SJSA1 (cell line): ENCODE measurements around the gene TULP1. TPM values are rescaled to one million over a fixed set of nuclear protein-coding genes. Genes with fewer than 3 reads are reported as not detected.

Experiments used
- DNase-seq, 2 experiments: peaks; one replicate each; pipeline ENCODE4 v3.0.0-alpha.2; 2015 to 2020; ENCODE audit warnings: low spot score in 2 of 2, low read depth in 1 of 2
- H3K27ac ChIP-seq: fragments of 250-450 bp; sonication (Bioruptor Pico); 2 replicates; pipeline ENCODE4 v1.5.1; 2020; ENCODE audit warnings: mild to moderate bottlenecking, moderate library complexity
- H3K27me3 ChIP-seq: fragments of 250-450 bp; sonication (Bioruptor Pico); replicated peaks from 2 replicates; pipeline ENCODE4 v1.5.1; 2020; ENCODE audit warnings: mild to moderate bottlenecking, moderate library complexity
- H3K36me3 ChIP-seq: fragments of 250-450 bp; sonication (Bioruptor Pico); 2 replicates; pipeline ENCODE4 v1.5.1; 2020; ENCODE audit warnings: mild to moderate bottlenecking
- H3K4me1 ChIP-seq: fragments of 250-450 bp; sonication (Bioruptor Pico); replicated peaks from 2 replicates; pipeline ENCODE4 v1.6.1; 2021; ENCODE audit warnings: mild to moderate bottlenecking
- H3K4me3 ChIP-seq: fragments of 250-450 bp; sonication (Bioruptor Pico); 2 replicates; pipeline ENCODE4 v1.5.1; 2020; ENCODE audit warnings: mild to moderate bottlenecking
- H3K9me3 ChIP-seq: fragments of 250-450 bp; sonication (Bioruptor Pico); replicated peaks from 2 replicates; pipeline ENCODE4 v1.5.1; 2020; ENCODE audit warnings: mild to moderate bottlenecking
- total RNA-seq: library from RNA; depleted of rRNA; stranded (reverse); fragments of >200 nt; shearing (Covaris generic); gene quantifications from 2 replicates; pipeline ENCODE4 v1.2.3, GENCODE V29; 2014

Gene TULP1
- total RNA-seq, 1 experiment from 2014 or later: not detected

DNA sequence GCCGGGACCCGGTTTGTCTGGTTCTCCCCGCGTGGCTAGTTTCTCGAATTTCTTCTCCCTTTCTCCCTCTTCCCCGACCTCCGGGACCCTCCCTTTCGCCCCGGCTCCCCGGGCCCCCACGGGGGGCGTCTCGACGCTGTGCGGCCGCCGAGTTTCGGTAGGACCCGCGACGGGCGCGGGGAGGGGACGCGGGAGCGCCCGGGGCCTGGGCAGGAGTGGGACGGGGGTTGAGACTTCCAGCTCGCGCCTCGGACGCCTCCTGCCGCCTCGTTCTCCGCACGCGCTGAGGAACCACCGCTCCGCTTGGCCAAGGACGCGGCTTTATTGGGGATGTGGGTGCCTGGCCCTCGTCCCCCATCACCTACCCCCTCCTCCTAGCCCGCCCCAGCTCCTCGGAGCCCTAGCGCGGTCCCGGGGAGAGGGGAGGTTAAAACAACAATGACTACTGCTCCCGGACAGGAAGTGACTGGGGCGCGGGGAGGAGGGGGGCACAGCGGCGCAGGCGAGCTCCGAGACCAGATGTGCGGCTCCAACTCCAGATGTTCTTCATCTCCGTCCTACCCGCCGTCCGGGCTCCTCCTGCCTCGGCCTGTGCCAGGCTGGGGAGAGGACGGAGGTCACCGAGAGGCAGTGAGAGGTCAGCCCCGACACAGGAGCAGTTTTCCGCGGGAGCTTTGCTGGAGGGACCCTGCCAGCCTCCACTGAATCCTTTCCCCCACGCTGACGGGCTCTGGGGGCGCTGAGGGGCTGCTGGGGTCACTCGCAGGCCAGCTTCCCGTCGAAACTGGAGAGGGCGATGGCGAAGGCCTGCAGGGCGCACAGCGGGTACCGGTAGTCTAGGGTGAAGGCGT, 14.9 kb downstream of the TULP1 start:
- Histone ChIP-seq H3K27me3 (no peaks in the 10 kb centered on the region), H3K27ac (peak overlapping the region; percentile 76), H3K9me3 (no peaks in the 10 kb centered on the region), H3K4me1 (peaks cover 48% of the 10 kb centered on the region), H3K4me3 (peak overlapping the region; percentile 84), H3K36me3 (peaks cover 19% of the 10 kb centered on the region)
- DNase-seq: peak; percentile 67 to 68

GRCh38 chr6:35496841-35497570, 15.7 kb downstream of the TULP1 start, which contains the start of gene TEAD3:
TSS of gene TEAD3 (minus strand) at chr6:35497079.
- DNase-seq: peak in 1 of 2 experiments; percentile 74
- H3K27ac ChIP-seq: peak within 1 kb of the TSS; percentile 76
- no peaks in the 10 kb centered on the region for H3K27me3 ChIP-seq
- peaks cover 19% of the 10 kb centered on the region for H3K36me3 ChIP-seq
- no peaks in the 10 kb centered on the region for H3K9me3 ChIP-seq
- H3K4me3 ChIP-seq: peak within 1 kb of the TSS; percentile 84
- H3K4me1 ChIP-seq: peaks cover 55% of the 10 kb centered on the region

DNA sequence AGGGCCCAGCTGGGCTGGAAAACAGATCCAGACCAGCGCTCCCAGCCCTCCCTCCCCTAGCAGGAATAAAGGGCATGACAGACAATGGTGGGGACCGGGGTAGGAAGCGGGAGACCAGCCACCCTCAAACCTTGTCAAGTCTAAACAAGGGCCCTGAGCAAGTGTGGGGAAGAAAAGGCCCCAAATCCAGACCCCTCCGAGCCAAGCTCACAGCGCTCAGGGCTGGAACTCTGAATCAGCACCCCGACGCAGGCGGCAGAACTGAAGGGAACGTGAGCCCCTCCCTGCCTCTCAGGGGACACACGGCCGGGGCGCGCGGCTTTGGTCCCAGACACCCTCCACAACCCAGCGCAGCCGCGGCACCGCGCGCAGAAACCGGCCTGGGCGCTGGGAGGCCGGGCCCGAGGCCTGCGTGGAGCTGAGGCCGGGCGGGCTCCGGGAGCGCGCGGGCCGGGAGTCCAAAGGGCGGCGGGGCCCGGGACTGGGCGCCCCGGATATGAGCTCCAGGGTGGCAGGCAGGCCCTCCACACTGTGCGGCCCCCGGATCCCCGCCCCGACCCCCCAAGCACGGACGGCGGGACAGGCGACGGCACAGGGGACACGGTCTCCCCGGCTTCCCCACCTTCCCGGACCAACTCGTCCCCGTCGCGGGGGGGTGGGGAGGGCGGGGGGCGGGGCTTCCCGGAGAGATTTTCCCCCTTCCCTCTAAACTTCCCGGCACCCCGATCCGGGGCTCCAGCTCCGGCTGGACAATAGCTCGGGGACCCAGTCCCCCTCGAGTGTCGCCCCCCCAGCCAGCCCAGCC, 16.5 kb downstream of the TULP1 start:
- H3K27me3 ChIP-seq: no peaks in the 10 kb centered on the region
- H3K4me3 ChIP-seq: peak overlapping the region; percentile 84
- H3K9me3 ChIP-seq: no peaks in the 10 kb centered on the region
- DNase-seq: peak in 1 of 2 experiments; percentile 66
- H3K36me3 ChIP-seq: peaks cover 19% of the 10 kb centered on the region
- H3K27ac ChIP-seq: peak overlapping the region; percentile 50
- H3K4me1 ChIP-seq: peaks cover 63% of the 10 kb centered on the region

GRCh38 chr6:35495258-35496035, 17.2 kb downstream of the TULP1 start:
- Histone ChIP-seq H3K4me3 (peak overlapping the region; percentile 84), H3K9me3 (no peaks in the 10 kb centered on the region), H3K4me1 (peaks cover 71% of the 10 kb centered on the region), H3K36me3 (peaks cover 19% of the 10 kb centered on the region), H3K27ac (peak overlapping the region; percentile 50), H3K27me3 (no peaks in the 10 kb centered on the region)
- no peak for DNase-seq

DNA sequence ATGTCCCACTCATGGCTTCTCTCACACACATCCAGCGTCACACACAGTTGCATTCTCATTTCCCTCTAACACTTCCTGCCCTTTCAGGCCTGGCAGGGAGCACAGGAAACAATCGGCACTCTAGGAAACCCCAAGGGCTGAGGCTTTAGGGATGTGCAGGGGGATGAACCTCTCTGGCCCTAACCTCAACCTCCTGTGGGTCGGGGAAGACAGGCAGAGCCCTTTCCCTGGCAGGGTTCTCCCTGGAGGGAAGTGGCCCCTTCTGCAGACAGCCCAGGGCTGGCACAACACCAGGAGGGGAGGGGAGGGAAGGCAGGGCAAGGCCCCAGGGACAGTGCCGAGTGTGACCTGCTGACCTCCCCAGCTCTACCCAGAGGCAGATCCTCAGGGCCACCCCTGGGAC, 18.5 kb downstream of the TULP1 start:
- no peaks in the 10 kb centered on the region for H3K9me3 ChIP-seq
- no peak for DNase-seq
- H3K4me1 ChIP-seq: peaks cover 84% of the 10 kb centered on the region
- H3K27ac ChIP-seq: no peak overlapping the region
- no peaks in the 10 kb centered on the region for H3K27me3 ChIP-seq
- no peak overlapping the region for H3K4me3 ChIP-seq
- peaks cover 19% of the 10 kb centered on the region for H3K36me3 ChIP-seq

- H3K27ac ChIP-seq: no peak overlapping the region
- no peak for DNase-seq
- no peaks in the 10 kb centered on the region for H3K9me3 ChIP-seq
- H3K4me3 ChIP-seq: no peak overlapping the region
- no peaks in the 10 kb centered on the region for H3K27me3 ChIP-seq
- H3K36me3 ChIP-seq: peaks cover 19% of the 10 kb centered on the region
- peaks cover 91% of the 10 kb centered on the region for H3K4me1 ChIP-seq
Observed at GRCh38 chr6:35493307-35493983, 19.3 kb downstream of the TULP1 start.

GRCh38 chr6:35492974-35493284, 19.8 kb downstream of the TULP1 start:
- no peak for DNase-seq
- Histone ChIP-seq H3K36me3 (peaks cover 19% of the 10 kb centered on the region), H3K4me1 (peaks cover 92% of the 10 kb centered on the region)

GRCh38 chr6:35492258-35492973, 20.3 kb downstream of the TULP1 start:
- no peak overlapping the region for H3K27ac ChIP-seq
- no peaks in the 10 kb centered on the region for H3K27me3 ChIP-seq
- no peak for DNase-seq
- H3K36me3 ChIP-seq: peaks cover 17% of the 10 kb centered on the region
- no peaks in the 10 kb centered on the region for H3K9me3 ChIP-seq
- H3K4me3 ChIP-seq: no peak overlapping the region
- peaks cover 91% of the 10 kb centered on the region for H3K4me1 ChIP-seq

More at GRCh38 chr6:35492974-35493284, 19.8 kb downstream of the TULP1 start:
- Histone ChIP-seq H3K27me3 (no peaks in the 10 kb centered on the region), H3K9me3 (no peaks in the 10 kb centered on the region), H3K27ac (no peak overlapping the region), H3K4me3 (no peak overlapping the region)

- H3K4me1 ChIP-seq: peaks cover 92% of the 10 kb centered on the region
- no peak overlapping the region for H3K27ac ChIP-seq
Observed at GRCh38 chr6:35491558-35492257, 21.0 kb downstream of the TULP1 start.

GRCh38 chr6:35490821-35491557, 21.7 kb downstream of the TULP1 start:
- no peaks in the 10 kb centered on the region for H3K27me3 ChIP-seq
- H3K4me3 ChIP-seq: no peak overlapping the region
- H3K4me1 ChIP-seq: peaks cover 97% of the 10 kb centered on the region
- H3K9me3 ChIP-seq: no peaks in the 10 kb centered on the region
- no peak for DNase-seq
- peaks cover 19% of the 10 kb centered on the region for H3K36me3 ChIP-seq
- no peak overlapping the region; the same call in 1 of the 2 replicates for H3K27ac ChIP-seq

More at GRCh38 chr6:35491558-35492257, 21.0 kb downstream of the TULP1 start:
- H3K27me3 ChIP-seq: no peaks in the 10 kb centered on the region
- no peak for DNase-seq
- H3K9me3 ChIP-seq: no peaks in the 10 kb centered on the region
- H3K4me3 ChIP-seq: no peak overlapping the region
- H3K36me3 ChIP-seq: peaks cover 14% of the 10 kb centered on the region
